Vagina (tissue), 2 donors: Measurements from ENCODE around the gene POMT2. TPM values are rescaled to one million over a fixed set of nuclear protein-coding genes. Genes with fewer than 3 reads are reported as not detected.
"Not testable (repeated sequence)": the region's sequence is repeated elsewhere in the genome, so short reads cannot be mapped to it uniquely, and the experiment has no call there.

Source experiments
- DNase-seq, 2 donors: peaks; one replicate each; pipeline ENCODE4 v3.0.0-alpha.2; 2017; ENCODE audit errors: extremely low spot score in 2 of 2
- H3K27ac ChIP-seq: fragments of 200-600 bp; sonication (generic); one replicate; pipeline ENCODE4 v1.5.1; 2019
- H3K27me3 ChIP-seq: fragments of 200-600 bp; sonication (generic); one replicate; pipeline ENCODE4 v1.5.1; 2019
- H3K36me3 ChIP-seq, 2 donors: fragments of 200-600 bp; sonication (generic); one replicate each; pipeline ENCODE4 v1.5.1; 2017 to 2019
- H3K4me1 ChIP-seq: fragments of 200-600 bp; sonication (generic); one replicate; pipeline ENCODE4 v1.5.1; 2019
- H3K4me3 ChIP-seq, 2 donors: fragments of 200-600 bp; sonication (generic); 1 replicate in 1 of 2; 2 replicates in 1 of 2; pipeline ENCODE4 v1.5.1; 2016 to 2019
- H3K9me3 ChIP-seq: fragments of 200-600 bp; sonication (generic); one replicate; pipeline ENCODE4 v1.5.1; 2019
- CTCF ChIP-seq, 3 experiments: fragments of 450-650 bp in 2 of 3; fragments of 200-600 bp in 1 of 3; sonication (generic) in 1 of 3; IDR thresholded peaks; one replicate each; pipeline ENCODE4 v1.5.1; 2017 to 2019; ENCODE audit warnings: antibody characterized with exemption in 3 of 3, mild to moderate bottlenecking in 2 of 3, moderate library complexity in 2 of 3
- POLR2A ChIP-seq, 2 donors: fragments of 450-650 bp; IDR thresholded peaks; one replicate each; pipeline ENCODE4 v1.6.1; 2017; ENCODE audit warnings: antibody characterized with exemption in 2 of 2, mild to moderate bottlenecking in 2 of 2, moderate library complexity in 2 of 2
- POLR2AphosphoS5 ChIP-seq, 2 donors: sonication (generic); formaldehyde crosslinking; IDR thresholded peaks; one replicate each; pipeline ENCODE4 v1.9.0; 2017; ENCODE audit warnings: antibody characterized with exemption in 2 of 2, mild to moderate bottlenecking in 2 of 2, low read depth in 1 of 2; ENCODE audit not compliant: insufficient read depth in 1 of 2
- intact Hi-C: fragments of 100-400 bp; cut with DNase I; formaldehyde crosslinking; loops from one replicate; pipeline ENCODE4 v1.15.1; 2023
- total RNA-seq: library from RNA; depleted of rRNA; stranded (reverse); fragments of >200 nt; gene quantifications from one replicate; pipeline ENCODE4 v1.2.3, GENCODE V29; 2016

POMT2 gene
- total RNA-seq, 1 donor from 2014 or later: 33.1 TPM

DNA sequence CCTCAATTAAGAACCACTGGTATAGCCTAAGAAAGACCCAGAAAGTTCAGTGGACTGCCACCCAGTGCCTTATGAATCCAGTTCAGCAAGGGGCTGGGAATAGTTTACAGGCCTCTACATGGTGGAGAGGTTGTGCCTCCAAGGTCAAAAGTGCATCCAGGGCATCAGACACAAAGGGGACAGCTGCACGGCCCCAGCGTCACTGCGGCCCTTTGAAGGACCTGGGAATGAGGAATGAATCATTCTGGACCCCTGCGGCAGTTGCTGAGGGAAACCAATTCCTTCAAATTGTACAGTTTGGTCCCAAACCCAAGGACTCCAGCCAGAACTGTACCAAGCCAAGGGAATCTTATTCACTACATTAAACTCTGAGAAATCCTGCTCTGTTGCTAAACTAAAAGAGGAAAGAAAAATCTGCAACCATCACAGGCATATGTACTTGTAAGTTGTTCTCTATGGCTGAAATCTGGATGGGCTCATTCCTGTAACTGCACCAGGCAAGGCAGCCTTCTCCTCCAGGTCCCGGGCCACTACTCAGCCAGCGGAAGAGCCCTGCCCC is 38.8 kb downstream of the POMT2 start:
- Histone ChIP-seq H3K36me3 (peaks cover 0 to 72% of the 10 kb centered on the region in 2 donors), H3K4me3 (no peak overlapping the region), H3K4me1 (no peaks in the 10 kb centered on the region), H3K9me3 (no peaks in the 10 kb centered on the region), H3K27me3 (no peaks in the 10 kb centered on the region), H3K27ac (no peak overlapping the region)
- intact Hi-C loops: no loop called here
- TF ChIP-seq POLR2A (IDR thresholded peaks at IDR 0.05) (no peak), CTCF (IDR thresholded peaks at IDR 0.05) (no peak), POLR2AphosphoS5 (IDR thresholded peaks at IDR 0.05; ENCODE audit: insufficient read depth in 1 of 2, low read depth in 1 of 2) (no peak)
- no peak for DNase-seq

DNA sequence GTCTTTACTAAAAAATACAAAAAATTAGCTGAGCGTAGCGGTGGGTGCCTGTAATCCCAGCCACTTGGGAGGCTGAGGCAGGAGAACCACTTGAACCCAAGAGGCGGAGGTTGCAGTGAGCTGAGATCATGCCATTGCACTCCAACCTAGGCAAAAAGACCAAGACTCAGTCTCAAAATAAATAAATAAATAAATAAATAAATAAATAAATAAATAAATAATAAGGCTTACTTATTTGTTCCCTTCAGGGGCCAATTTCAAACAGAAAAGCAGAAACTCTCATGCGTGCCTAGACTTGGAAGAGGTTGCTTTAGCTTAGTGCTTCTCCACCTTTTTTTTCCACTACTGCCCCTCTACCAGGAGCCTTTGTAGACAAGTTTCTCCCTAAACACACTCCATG is 39.8 kb downstream of the POMT2 start:
- H3K27ac ChIP-seq, DNase-seq, intact Hi-C loops, H3K4me3 ChIP-seq, H3K4me1 ChIP-seq, H3K27me3 ChIP-seq, H3K9me3 ChIP-seq: not testable (repeated sequence)
- peaks cover 0 to 63% of the 10 kb centered on the region in 2 donors for H3K36me3 ChIP-seq

DNA sequence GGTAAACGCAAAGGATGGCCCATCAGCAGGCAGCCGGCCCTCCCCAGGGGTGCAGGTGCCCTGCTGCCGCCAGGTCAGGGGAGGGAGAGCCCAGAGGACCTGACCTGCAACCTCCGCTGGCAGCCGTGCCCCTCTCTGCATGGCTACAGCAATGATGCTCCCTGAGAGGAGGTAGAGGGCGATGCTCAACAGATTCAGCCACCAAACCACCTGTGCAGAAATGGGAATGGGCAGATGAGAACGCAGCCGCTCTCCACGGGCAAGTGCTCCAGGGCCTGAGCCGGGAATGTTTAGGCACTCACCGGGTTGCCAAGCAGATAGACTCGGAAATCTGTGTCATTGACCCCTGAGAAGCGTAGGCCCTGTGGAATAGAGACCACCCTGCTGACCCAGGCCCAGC is 41.0 kb downstream of the POMT2 start:
- Histone ChIP-seq H3K4me3 (no peak overlapping the region), H3K36me3 (peaks cover 0 to 51% of the 10 kb centered on the region in 2 donors), H3K4me1 (no peaks in the 10 kb centered on the region), H3K27me3 (no peaks in the 10 kb centered on the region), H3K9me3 (no peaks in the 10 kb centered on the region), H3K27ac (no peak overlapping the region)
- TF ChIP-seq POLR2AphosphoS5 (IDR thresholded peaks at IDR 0.05; ENCODE audit: insufficient read depth in 1 of 2, low read depth in 1 of 2) (no peak), CTCF (IDR thresholded peaks at IDR 0.05) (no peak), POLR2A (IDR thresholded peaks at IDR 0.05) (no peak)
- intact Hi-C loops: no loop called here
- DNase-seq: no peak

GRCh38 chr14:77278461-77279230 is 42.0 kb downstream of the POMT2 start:
- peaks cover 0 to 40% of the 10 kb centered on the region in 2 donors for H3K36me3 ChIP-seq
- DNase-seq: no peak
- H3K4me3 ChIP-seq: no peak overlapping the region
- no peak for TF ChIP-seq POLR2A (IDR thresholded peaks at IDR 0.05)
- TF ChIP-seq CTCF (IDR thresholded peaks at IDR 0.05): no peak
- no peak for TF ChIP-seq POLR2AphosphoS5 (IDR thresholded peaks at IDR 0.05; ENCODE audit: insufficient read depth in 1 of 2, low read depth in 1 of 2)
- no peaks in the 10 kb centered on the region for H3K27me3 ChIP-seq
- intact Hi-C loops: no loop called here
- no peak overlapping the region for H3K27ac ChIP-seq
- no peaks in the 10 kb centered on the region for H3K4me1 ChIP-seq
- H3K9me3 ChIP-seq: no peaks in the 10 kb centered on the region

DNA sequence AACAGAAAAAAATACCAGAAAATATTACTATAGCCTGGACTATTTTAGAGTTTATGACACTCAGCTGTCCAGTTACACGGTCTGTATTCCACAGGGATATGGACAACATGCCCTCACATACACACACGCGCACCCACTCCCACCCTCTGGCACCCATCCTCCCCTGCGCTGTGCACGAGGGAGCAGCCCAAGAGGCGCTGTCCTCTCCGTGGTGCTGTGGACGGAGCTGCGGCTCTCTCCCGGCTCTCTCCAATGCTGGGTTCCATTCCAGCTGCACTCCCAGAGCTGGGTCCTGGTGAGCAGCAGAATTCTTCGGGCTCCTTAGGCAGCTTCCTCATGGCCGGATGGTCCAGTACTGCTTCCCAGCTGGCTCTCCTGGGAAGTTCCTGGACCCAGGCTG is 43.7 kb downstream of the POMT2 start:
- Histone ChIP-seq H3K27ac (no peak overlapping the region), H3K27me3 (no peaks in the 10 kb centered on the region), H3K4me1 (no peaks in the 10 kb centered on the region), H3K36me3 (peaks cover 0 to 33% of the 10 kb centered on the region in 2 donors), H3K9me3 (no peaks in the 10 kb centered on the region), H3K4me3 (no peak overlapping the region)
- intact Hi-C loops: no loop called here
- no peak for DNase-seq
- TF ChIP-seq POLR2AphosphoS5 (IDR thresholded peaks at IDR 0.05; ENCODE audit: insufficient read depth in 1 of 2, low read depth in 1 of 2) (no peak), POLR2A (IDR thresholded peaks at IDR 0.05) (no peak), CTCF (IDR thresholded peaks at IDR 0.05) (no peak)
